ENCODE measurements around the gene SYT1.
A peak's percentile ranks its signal among the peaks of the same experiment; 100 is the strongest.
"Not testable (repeated sequence)": the region's sequence is repeated elsewhere in the genome, so short reads cannot be mapped to it uniquely, and the experiment has no call there.

Gene SYT1

DNA sequence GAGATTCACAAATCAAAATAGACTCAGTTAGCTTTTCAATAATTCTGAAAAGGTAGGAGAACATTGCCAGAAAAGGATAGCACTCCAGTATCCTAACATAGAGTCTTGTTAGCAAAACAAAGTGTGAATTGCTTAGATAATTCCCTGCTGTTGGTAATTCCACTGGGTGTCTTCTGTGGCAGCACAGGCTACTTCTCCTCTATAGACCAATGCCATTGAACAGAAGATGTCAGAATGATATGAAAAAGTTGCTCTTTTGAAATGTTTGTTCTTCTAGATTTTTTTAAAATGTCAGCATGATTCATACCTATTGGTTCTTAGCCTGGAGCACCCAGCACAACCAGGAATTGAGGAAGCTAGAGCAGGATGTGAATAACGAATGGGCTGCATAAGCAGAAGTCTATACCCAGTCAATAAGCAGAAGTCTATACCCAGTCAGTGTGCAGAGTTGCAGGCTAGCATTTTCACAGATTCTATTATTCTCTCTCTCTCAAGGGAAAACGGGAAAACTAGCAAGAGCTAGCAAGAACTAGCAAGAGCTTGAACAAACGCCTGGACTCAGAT, 112.8 kb downstream of the SYT1 start:
- DNase-seq = peak; percentile 49

DNA sequence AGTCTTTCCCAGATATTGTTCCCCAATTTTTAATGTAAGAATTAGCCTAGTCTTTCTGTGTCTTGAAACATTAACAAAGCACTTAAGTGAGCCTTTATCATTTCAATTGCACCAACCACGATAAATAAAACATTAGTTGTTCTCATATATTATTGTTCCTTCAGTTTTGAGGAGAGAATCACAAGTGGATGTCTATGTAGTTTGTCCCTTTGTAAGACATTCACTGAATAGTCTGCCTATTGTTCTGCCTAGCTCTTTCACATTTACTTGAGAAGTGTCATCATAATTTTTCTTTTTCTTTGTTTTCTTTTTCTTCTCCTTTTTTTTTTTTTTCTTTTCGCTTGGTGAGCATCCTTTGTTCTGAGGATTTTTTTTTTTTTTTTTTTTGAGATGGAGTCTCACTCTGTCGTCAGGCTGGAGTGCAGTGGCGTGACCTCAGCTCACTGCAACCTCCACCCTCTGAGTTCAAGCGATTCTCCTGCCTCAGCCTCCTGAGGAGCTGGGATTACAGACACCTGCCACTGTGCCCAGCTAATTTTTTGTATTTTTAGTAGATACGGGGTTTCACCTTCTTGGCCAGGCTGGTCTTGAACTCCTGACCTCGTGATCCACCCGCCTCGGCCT, 129.7 kb downstream of the SYT1 start:
- DNase-seq = no peak

DNA sequence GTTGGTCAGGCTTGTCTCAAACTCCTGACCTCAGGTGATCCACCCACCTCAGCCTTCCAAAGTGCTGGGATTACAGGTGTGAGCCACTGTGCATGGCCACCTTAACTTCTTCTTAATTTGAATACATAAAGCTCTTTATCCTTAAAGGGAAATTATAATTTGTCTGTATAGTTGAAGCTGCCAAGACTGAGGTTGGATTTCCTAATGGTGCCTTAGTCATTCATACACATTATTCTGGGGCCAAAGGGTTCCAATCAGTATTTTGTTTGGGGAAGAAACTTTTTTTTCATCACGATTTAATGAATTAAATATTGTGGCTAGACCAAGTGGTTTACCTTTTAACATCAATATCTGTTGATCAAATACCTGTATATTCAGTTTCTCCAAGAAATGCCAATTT, 135.9 kb downstream of the SYT1 start:
- DNase-seq = no peak

DNA sequence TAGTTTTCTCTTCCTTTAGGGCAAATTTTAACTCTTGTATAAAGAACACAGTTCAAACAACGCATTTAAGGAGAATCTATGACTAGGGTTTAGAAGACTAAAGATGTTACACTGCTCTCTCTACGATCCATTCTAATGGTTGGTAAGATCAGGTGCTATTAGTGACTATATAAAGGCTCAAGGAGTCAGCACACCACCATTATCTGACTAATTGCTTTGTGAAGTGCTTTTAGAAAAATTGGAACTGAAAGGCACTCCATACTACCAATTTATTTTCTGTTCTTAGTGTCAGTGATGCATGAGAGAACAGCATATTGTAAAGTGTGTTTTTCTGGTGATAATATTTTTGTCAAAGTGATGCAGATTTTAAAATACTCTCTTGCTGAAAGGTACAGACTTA, 136.8 kb downstream of the SYT1 start:
- DNase-seq = no peak

DNA sequence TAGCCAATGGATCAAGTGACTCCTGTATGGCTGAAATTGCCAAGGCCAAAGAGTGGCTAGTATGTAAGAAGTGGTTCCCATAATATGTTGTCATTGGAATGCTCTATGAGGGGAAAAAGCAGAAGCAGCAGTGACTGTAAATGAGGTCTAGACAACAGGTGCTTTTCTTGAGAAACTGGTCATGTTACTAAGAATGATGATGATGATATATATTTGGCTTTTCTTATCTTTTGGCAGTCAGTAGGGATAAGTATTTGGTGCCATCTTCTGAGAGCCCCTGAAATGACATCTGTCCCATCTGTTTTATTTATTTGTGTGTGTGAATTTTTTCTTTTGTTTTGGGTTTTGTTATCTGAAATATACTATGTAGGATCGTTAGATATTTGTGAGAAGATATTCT, 141.7 kb downstream of the SYT1 start:
- DNase-seq = no peak

DNA sequence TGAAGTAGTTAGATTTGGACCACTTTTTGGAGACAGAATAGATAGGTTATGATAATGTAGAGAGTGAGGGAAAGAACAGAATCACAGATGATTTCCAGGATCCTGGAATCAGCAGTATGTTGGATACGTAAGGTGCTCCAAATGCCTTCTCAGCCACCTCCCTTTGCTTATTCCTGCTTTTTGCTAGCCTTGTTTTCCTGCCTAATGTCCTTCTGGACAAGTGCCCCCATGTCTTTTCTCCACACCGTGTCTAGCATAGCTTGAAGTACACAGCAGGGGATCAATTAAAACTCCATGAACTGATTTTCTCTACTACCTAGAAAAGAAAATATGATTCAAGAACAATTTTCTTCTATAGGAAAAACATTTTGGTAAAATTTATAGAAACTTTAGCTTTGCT, 144.0 kb downstream of the SYT1 start:
- no peak for DNase-seq

DNA sequence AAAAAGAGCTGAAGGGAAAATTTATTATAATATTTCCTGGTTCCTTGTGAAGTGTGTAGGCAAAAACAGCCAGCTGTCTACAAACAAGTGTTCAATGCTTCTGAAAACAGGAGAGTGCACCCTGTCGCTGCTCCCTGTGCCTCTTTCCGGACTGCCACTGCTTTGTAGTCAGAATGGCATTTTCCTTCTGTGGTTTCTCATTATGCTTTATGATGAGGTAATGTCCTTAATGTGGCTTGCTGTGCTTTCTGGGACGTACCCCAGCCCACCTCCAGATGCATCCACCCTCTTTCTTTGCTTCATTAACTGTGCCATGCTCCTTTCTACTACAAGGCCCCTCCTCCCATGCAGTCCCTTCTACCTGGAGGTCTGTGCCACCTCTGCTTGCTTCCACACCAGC, 148.1 kb downstream of the SYT1 start:
- DNase-seq = no peak

DNA sequence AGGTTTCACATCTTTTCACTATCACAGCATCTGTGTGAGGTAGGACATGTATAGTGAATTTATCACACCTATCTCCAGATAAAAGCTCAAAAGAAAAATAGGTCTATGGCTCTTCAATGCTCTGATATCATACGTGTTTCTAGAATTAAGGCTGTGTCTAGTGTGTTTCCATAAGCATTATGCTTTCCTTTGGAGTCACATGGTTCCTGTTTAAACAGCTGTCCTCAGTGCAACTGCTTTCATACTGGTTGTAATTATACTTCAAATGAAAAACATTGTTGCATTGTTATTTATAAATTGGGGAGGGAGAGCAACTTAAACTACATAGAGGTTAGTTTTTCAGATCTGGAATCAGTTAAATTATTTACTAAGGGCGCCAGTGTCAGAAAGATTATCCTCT, 151.6 kb downstream of the SYT1 start:
- DNase-seq = no peak

DNA sequence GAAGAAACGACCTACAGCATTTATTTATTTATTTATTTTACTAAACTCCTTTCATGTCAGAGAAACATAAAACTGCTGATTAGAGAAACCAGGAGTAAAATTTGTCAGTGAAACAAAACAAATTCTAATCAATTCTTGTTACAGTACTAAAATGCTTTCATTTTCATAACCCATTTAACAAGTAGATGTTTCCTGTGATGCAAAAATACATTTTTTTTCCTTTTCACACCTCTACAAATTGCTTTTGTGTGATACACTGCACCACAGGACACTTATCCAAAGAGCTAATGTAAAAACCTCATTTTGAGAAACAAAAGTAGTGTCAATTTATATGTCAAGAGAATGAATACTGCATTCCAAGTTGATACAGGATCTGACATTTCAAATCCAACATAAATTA, 155.1 kb downstream of the SYT1 start:
- DNase-seq = no peak

DNA sequence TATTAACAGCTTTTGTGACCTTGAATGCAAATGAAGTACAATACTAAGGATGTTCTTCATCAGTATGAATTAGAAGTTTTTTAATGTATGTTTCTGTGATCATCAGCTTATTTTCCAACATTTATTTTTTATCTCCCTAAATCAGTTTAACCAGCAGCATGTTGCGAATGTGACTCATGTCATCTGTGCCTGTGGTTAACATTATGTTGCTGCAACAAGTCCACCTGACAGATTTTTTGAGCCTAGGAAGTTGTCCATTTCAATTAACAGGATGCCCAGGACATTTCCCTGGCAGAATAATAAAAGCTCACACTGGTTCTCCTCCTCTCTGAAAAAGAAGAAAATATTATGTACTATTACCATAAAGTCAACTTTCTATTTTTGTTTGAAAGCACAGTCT, 155.5 kb downstream of the SYT1 start:
- no peak for DNase-seq

DNA sequence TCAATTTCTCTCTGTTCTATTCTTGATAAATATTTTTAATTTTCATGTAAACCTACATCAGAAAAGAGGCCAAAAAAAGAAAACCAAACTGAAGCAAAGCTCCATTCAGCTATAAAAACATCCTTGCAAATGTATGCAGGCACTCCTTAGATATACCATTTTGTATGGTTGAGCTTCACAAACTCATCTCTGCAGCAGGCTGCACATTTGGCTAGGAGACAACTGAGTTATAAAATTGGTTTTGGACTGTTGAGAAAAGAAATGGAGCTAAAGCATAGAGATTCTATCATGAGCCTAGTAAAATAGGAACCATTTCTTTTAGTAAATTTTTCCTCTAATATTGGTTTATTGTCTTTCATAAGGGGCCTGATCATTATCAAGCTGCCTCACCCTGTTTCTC, 156.4 kb downstream of the SYT1 start:
- DNase-seq = no peak

DNA sequence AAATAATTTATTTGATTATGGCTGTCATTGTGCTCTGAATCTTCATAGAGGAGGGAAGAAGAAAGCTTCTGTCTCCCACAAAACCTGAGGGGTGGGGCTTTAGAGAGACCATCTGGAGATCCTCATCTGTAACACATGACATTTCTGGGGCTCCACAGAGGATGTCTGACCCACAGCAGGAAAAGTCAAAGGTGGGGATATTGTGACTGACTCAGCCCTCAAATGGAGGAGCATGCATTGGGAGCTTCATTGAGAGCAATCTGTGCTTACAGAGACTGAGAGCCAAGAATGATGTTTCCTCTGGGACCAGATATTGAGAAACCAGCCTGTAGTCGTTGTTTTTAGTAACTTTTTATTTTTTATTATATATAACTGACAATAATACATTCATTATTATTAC, 158.7 kb downstream of the SYT1 start:
- no peak for DNase-seq

DNA sequence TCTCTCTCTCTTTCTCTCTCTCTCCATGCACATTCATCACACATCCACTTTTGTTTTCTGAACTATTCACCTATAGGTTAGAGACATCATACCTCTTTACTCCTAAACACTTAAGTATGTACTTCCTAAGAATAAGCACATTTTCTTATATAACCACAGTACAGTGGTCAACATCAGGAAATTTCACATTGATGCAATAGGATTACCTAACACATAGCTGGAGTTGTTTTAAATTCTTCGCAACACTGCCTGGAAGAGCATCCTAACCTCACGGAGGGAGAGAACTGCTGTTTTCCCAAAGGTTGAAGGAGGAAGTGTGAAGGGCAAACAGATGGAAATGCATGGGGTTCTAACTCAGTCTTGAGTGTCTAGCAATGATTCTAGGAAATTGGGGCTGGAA, 159.2 kb downstream of the SYT1 start:
- no peak for DNase-seq

DNA sequence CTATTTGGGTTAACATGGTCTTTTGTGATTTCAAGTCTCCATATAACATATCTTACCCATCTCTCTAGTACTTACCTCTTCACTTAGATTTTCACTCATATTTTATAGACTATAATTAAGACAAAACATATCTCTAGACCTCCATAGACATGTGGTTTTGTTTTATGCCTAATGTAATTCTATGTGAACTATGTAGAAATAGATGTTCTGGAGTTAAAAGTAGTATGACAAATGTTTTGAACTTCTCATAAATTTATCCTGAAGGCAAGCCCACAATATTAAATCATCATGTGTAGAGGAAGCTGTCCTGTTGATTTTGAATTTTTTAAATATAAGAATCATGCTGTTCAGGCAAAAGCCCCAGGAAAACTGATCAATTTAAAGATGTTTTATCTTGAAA, 169.2 kb downstream of the SYT1 start:
- DNase-seq = no peak

DNA sequence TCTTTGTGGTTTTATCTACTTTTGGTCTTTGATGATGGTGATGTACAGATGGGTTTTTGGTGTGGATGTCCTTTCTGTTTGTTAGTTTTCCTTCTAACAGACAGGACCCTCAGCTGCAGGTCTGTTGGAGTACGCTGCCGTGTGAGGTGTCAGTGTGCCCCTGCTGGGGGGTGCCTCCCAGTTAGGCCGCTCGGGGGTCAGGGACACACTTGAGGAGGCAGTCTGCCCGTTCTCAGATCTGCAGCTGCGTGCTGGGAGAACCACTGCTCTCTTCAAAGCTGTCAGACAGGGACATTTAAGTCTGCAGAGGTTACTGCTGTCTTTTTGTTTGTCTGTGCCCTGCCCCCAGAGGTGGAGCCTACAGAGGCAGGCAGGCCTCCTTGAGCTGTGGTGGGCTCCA, 180.2 kb downstream of the SYT1 start:
- not testable (repeated sequence) for DNase-seq

DNA sequence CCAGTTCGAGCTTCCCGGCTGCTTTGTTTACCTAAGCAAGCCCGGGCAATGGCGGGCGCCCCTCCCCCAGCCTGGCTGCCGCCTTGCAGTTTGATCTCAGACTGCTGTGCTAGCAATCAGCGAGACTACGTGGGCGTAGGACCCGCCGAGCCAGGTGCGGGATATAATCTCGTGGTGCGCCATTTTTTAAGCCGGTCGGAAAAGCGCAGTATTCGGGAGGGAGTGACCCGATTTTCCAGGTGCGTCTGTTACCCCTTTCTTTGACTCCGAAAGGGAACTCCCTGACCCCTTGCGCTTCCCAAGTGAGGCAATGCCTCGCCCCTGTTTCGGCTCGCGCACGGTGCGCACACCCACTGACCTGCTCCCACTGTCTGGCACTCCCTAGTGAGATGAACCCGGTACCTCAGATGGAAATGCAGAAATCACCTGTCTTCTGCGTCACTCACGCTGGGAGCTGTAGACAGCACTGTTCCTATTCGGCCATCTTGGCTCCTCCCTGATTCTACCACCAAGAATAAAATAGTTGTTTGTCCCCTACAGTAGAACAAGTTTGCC, 180.7 kb downstream of the SYT1 start:
- DNase-seq = not testable (repeated sequence)

DNA sequence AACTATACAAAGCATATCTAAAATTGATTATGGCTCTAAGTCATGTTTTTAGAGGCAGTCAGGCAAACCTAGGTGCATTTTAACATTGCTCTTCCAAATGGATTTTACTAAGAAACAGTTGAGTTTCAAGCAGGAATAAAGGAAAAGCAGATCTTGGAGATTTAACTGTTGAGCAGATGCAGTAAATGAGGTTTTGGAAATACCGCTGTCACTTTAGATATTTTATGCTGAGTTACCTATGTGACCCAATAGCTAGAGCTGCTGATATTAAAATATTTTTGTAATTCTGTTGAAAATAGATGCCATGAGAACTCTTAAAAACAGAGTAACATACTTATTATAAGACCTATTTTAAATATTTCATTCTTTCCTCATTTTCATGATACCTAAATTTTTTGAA, 181.4 kb downstream of the SYT1 start:
- no peak for DNase-seq

DNA sequence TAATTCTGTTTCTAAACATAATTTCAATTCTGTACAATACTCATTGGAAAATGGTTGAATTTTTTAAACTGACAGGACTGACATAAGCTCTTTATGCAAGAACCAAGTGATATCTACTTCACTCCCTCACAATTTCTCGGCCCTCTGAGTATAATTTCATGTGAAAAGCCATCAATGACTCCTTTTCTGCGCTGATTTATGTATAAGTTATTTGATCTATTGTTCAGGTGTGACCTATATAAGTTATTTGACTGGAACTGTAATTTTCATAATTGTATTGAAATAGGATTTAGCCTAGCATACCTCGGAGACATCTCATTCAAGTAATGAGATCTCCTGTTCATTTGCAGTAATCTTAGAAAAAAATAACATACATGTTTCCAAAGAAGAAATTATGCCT, 184.4 kb downstream of the SYT1 start:
- no peak for DNase-seq

DNA sequence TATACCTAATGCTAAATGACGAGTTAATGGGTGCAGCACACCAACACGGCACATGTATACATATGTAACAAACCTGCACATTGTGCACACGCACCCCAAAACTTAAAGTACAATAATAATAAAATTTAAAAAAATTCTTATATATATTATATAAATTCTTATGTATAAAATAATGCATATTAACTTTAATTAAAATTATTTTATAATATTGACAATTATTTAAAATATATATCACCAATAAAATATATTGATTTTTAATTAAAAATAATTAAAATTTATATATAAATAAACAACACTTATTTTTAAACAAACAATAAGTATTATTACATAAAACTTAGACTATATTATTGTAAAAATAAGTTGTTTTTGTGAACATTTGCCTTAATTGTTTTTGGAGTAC, 188.8 kb downstream of the SYT1 start:
- DNase-seq = no peak

DNA sequence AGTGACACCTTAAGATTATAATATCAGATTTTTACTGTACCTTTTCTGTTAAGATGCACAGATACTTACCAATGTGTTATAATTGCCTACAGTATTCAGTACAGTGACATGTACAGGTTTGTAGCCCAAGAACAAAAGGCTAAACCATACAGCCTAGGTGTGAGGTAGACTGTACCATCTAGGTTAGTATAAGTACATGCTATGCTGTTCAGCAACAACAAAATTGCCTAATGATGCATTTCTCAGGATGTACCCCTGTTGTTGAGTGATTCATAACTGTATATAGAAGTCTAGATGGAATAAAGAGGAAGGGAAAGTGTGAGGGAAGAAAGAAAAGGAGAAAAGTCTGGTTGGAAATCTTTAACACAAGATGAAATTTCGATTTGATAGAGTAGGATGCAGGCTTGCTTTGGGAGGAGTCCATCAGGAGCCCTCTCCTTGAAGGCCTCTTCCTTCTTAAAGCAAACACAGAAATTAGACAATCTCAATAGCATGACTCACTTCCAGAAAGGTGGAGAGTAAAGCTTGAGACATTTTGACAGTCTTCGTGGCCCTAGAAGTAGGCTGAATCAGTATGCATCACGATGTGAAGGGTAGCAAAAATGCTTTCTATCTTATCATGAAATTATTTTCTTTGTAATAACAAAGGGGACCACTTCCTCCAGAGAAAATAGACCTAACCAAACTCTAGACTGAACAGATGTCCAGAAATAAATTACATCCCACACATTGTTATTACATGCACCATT, 191.5 kb downstream of the SYT1 start:
- DNase-seq = no peak

DNA sequence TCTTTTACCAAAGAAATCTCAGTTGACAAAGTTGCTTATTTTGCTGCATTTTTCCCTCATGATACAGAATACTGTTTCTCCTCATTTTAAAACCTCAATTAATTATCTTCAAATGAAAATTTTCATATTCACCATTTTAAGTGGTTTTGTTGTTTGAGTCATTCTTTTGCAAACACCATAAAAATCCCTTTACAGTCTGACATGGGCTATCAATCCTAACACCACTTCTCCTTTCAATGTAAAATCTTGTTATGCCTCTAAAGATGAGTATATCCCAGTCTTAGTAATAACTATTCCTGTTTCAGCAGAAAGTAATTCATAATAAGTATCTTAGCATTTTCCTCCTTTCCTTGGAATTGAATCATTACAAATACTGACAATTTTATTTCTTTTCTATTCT, 192.2 kb downstream of the SYT1 start:
- no peak for DNase-seq

DNA sequence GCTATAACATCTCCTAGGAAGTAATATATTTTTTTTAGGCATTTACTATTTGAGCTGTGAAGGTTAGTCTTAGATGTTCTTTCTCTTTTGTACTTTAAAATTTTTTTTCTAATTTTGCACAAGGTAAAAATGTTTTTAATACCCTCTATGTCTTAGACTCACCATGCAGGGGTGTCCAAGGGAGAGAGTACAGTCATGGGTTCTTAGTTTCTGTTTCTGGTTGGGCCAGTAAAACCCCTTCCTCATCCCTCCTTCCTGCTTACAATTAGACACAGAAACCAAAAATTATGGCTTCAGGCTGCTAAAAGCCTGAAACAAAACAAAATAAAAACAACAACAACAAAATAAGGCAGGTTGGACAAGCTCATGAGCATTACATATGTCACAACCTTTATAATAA, 193.0 kb downstream of the SYT1 start:
- DNase-seq = no peak

DNA sequence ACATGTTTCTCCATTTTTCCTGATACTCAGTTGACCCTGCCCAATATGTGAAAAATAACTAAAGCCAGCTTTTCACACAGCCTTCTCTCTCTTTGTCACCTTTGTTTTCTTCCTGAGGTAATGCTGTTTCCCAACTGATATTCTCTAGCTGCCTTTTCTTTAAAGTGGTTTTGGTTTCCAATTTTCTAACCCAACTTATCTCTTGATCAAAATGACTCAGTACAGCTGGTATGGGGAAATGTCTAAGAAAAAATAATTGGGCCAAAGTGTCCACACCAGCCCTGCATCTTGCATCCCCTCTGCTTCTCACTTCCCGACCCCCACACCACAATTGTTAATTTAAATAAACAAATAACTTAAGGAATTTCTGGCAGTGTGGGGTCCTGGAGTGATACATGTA, 193.8 kb downstream of the SYT1 start:
- no peak for DNase-seq

DNA sequence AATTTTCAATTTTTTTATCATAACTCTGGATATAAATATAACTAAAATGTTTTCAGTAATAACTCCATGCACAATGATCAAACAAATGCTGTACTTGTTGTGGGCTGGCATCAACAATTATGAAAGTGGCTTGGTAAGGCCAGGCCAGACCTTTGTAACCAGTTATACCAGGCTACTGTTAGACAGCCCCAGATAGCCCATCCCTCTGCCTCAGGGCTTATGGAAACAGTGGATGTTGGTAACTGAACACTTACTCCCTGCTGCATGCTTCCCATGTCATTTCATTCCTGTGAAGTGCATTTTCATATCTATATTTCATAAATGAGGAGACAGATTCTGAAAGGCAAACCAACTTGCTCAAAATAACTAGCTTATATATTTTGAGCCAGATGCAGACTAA, 195.0 kb downstream of the SYT1 start:
- DNase-seq = no peak

DNA sequence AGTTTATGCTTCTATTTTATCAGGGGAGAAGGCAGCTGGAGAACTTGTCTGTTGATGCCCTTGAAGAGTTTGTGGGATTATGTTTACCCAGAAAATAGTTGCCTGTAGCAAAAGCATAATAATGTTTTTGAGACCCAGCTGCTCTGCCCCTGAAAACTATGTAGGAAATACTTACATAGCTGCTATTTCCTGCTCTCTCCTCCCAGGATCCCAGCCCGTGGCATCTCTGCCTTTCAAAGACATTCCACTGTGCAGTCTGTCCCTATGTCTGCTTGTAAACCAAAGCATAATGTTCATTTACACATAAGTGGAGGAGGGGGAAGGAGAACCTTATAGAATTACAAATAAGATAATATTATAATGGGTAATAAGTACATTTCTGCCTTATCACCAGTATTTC, 198.7 kb downstream of the SYT1 start:
- DNase-seq = no peak
